Endothelial cell (in vitro differentiated cells): ENCODE data around the gene PVALEF. TPM values are rescaled to one million over a fixed set of nuclear protein-coding genes. Genes with fewer than 3 reads are reported as not detected.

Experiments
- DNase-seq: peaks from one replicate; pipeline ENCODE4 v3.0.0; 2021; ENCODE audit warnings: low spot score
- H3K27ac Mint-ChIP-seq: one replicate; pipeline ENCODE4 v1.8.0; 2021; ENCODE audit warnings: mixed read lengths, inconsistent platforms; ENCODE audit not compliant: unreplicated experiment
- H3K27me3 Mint-ChIP-seq: one replicate; pipeline ENCODE4 v1.8.0; 2021; ENCODE audit warnings: mild to moderate bottlenecking, moderate library complexity, mixed read lengths, inconsistent platforms; ENCODE audit not compliant: unreplicated experiment
- H3K36me3 Mint-ChIP-seq: one replicate; pipeline ENCODE4 v1.8.0; 2021; ENCODE audit warnings: mild to moderate bottlenecking, low read depth, mixed read lengths, inconsistent platforms; ENCODE audit not compliant: unreplicated experiment
- H3K4me1 Mint-ChIP-seq: one replicate; pipeline ENCODE4 v1.8.0; 2021; ENCODE audit warnings: mild to moderate bottlenecking, mixed read lengths, inconsistent platforms; ENCODE audit not compliant: unreplicated experiment
- H3K4me3 Mint-ChIP-seq: one replicate; pipeline ENCODE4 v1.8.0; 2021; ENCODE audit warnings: mild to moderate bottlenecking, mixed read lengths, inconsistent platforms; ENCODE audit not compliant: unreplicated experiment
- H3K9me3 Mint-ChIP-seq: one replicate; pipeline ENCODE4 v1.8.0; 2021; ENCODE audit warnings: mixed read lengths, inconsistent platforms; ENCODE audit not compliant: unreplicated experiment
- total RNA-seq: library from RNA; stranded (reverse); fragmentation: NEBNext Ultra II Directional; extraction: Animal tissue kit (Norgen Biotek cat#: 25700); gene quantifications from one replicate; pipeline ENCODE4 v1.2.1, GENCODE V29; 2021; ENCODE audit not compliant: unreplicated experiment
- TF ChIP-seq, protein P1 (sequence below): fragments of 200-600 bp; sonication (generic); IDR thresholded peaks from one replicate; pipeline ENCODE4 v1.5.0; 2021; ENCODE audit warnings: antibody characterized with exemption; ENCODE audit not compliant: unreplicated experiment

Gene PVALEF
- total RNA-seq, 1 donor from 2014 or later = not detected

DNA sequence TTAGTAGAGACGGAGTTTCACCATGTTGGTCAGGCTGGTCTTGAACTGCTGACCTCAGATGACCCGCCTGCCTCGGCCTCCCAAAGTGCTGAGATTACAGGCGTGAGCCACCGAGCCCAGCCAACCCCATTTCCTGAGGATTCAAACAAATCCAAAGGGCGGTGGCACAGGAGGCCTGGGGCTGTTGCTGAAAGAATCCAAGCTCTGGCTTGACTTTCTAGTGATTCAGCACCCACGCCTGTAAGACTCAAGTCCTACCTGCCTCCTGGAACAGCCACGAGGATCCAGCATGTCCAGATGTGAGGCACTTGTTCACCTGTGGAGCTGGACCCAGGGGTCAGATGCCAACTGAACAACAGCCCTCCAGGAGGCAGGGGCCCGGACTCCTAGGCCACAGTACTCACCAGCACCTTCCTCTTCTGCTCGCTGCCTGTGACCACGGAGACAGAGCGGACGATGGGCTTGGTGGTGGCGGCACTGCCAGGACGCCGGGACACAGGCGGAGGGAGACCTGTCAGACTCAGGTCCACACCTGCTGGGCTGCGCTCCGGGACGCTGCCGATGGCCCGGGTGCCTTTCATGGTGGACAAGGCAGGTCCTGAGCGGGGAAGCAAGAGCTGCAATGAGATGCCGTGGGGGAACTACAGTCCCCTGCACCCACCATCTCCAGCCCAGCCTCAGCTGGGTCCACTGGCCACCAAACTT, 54.3 kb downstream of the PVALEF start:
- DNase-seq = no peak
- Mint-ChIP-seq H3K9me3 (no peaks in the 10 kb centered on the region), H3K4me3 (no peak overlapping the region), H3K36me3 (peaks cover 5% of the 10 kb centered on the region), H3K27me3 (peaks cover 4% of the 10 kb centered on the region), H3K27ac (no peak overlapping the region), H3K4me1 (peaks cover 9% of the 10 kb centered on the region)
- TF ChIP-seq, protein P1, sequence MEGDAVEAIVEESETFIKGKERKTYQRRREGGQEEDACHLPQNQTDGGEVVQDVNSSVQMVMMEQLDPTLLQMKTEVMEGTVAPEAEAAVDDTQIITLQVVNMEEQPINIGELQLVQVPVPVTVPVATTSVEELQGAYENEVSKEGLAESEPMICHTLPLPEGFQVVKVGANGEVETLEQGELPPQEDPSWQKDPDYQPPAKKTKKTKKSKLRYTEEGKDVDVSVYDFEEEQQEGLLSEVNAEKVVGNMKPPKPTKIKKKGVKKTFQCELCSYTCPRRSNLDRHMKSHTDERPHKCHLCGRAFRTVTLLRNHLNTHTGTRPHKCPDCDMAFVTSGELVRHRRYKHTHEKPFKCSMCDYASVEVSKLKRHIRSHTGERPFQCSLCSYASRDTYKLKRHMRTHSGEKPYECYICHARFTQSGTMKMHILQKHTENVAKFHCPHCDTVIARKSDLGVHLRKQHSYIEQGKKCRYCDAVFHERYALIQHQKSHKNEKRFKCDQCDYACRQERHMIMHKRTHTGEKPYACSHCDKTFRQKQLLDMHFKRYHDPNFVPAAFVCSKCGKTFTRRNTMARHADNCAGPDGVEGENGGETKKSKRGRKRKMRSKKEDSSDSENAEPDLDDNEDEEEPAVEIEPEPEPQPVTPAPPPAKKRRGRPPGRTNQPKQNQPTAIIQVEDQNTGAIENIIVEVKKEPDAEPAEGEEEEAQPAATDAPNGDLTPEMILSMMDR = no peak

DNA sequence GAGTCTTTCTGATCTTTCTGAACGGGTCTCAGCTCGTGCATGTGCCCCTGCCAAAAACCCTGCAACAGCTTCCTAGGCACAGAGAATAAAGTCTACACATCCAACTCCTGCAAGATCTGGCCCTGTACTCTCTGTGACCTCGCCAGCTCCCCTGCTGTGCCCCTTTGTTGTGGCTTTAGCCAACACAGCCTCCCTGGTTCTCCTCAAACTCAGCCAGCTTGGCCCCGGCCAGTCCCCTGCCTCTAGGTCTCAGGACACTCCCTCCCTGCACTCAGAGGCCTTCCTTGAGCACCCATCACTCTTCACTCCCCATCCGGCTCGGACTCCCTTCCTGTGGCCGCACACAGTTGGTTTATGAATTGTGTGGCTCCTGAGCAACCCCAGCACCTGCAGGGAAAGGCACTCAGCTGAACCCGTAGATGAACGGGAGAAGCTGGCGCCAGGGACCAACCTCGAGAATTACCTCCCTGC, 56.1 kb downstream of the PVALEF start:
- peaks cover 9% of the 10 kb centered on the region for H3K4me1 Mint-ChIP-seq
- no peak for DNase-seq
- H3K27me3 Mint-ChIP-seq = peaks cover 2% of the 10 kb centered on the region
- H3K4me3 Mint-ChIP-seq = peak overlapping the region; percentile 49
- TF ChIP-seq, protein P1 = no peak
- H3K36me3 Mint-ChIP-seq = peaks cover 5% of the 10 kb centered on the region
- no peak overlapping the region for H3K27ac Mint-ChIP-seq
- no peaks in the 10 kb centered on the region for H3K9me3 Mint-ChIP-seq

DNA sequence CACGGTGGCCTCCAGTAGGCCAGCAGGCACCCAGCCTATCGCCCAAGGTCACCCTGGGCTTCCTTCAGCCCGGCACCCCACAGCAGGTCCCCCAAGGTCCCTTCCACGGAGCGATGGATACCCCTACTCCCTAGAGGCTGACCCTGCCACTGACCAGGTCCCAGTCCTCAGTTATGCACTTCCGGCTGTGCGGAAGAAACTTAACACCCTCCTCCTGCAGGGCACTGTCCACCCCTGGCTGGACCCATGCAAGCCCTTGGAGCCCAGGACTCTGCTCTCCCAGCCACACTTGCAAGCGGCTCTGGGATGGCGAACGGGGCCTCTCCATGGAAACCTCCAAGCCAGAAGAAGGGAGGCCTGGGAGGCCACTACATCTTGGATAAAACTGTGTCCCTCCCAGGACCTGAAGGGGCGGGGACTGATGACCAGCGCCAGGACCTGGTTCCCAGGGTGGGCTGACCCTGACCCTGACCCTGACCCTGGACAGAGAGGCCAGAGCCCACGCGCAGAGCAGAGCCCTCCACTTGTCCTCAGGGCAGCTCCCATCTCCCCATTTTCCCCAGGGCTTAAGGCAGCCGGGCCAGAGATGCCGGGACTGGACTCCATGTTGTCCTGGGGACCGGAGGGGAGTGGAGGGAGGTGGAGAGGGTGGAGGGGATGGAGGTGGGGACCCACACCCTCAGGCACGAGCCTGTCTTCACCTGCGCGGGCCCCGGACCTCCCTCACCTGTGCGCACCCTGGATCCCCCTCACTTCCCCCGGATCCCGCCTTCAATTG, 56.7 kb downstream of the PVALEF start:
- Mint-ChIP-seq H3K4me3 (peak overlapping the region; percentile 82), H3K27ac (no peak overlapping the region), H3K27me3 (peaks cover 2% of the 10 kb centered on the region), H3K36me3 (peaks cover 5% of the 10 kb centered on the region), H3K4me1 (peaks cover 7% of the 10 kb centered on the region), H3K9me3 (no peaks in the 10 kb centered on the region)
- TF ChIP-seq, protein P1 = no peak
- no peak for DNase-seq

DNA sequence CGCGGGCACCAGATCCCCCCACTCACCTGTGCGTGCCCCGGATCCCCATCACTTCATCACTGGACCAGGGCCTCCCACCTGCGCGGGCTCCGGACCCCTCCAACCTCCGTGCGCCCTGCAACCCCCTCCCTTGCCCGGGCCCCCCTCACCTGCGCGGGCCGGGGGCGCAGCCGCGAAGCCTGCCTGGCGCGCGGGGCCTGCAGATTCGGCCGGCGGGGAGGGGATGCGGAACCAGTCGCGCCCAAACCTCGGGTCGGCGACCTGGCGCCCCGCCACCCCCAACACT, 57.3 kb downstream of the PVALEF start:
- H3K4me1 Mint-ChIP-seq = peaks cover 6% of the 10 kb centered on the region
- DNase-seq = no peak
- H3K36me3 Mint-ChIP-seq = peaks cover 7% of the 10 kb centered on the region
- no peak overlapping the region for H3K27ac Mint-ChIP-seq
- no peaks in the 10 kb centered on the region for H3K9me3 Mint-ChIP-seq
- peak overlapping the region; percentile 82 for H3K4me3 Mint-ChIP-seq
- H3K27me3 Mint-ChIP-seq = peaks cover 2% of the 10 kb centered on the region
- TF ChIP-seq, protein P1 = no peak
